Psoas muscle (tissue), 8 donors: Measurements from ENCODE around the gene C6orf89. TPM values are rescaled to one million over a fixed set of nuclear protein-coding genes. Genes with fewer than 3 reads are reported as not detected.

Experiments
- ATAC-seq, 4 donors: fragments of 200-7000 bp; cut with Tn5 transposase; one replicate each; pipeline ENCODE4 v1.9.1; 2020; ENCODE audit warnings: moderate library complexity in 3 of 4, mild to moderate bottlenecking in 2 of 4
- DNase-seq, 2 donors: peaks; one replicate each; pipeline ENCODE4 v3.0.0-alpha.2; 2020
- H3K27ac ChIP-seq: fragments of 200-600 bp; one replicate; pipeline ENCODE4 v1.8.0; 2022
- H3K27me3 ChIP-seq, 3 donors: fragments of 200-600 bp in 1 of 3; one replicate each; pipeline versions ENCODE4 v1.6.1 to v1.8.0; 2013 to 2022; ENCODE audit warnings: low read length in 2 of 3, mild to moderate bottlenecking in 2 of 3, moderate library complexity in 1 of 3; ENCODE audit not compliant: insufficient read depth in 3 of 3
- H3K36me3 ChIP-seq, 2 donors: fragments of 200-600 bp in 1 of 2; one replicate each; pipeline versions ENCODE4 v1.6.1 to v1.8.0; 2013 to 2022; ENCODE audit warnings: low read depth in 1 of 2, mild to moderate bottlenecking in 1 of 2, moderate library complexity in 1 of 2; ENCODE audit not compliant: insufficient read depth in 1 of 2
- H3K4me1 ChIP-seq: fragments of 200-600 bp; one replicate; pipeline ENCODE4 v1.8.0; 2022
- H3K4me3 ChIP-seq: fragments of 200-600 bp; one replicate; pipeline ENCODE4 v1.8.0; 2022; ENCODE audit warnings: mild to moderate bottlenecking
- H3K9me3 ChIP-seq: fragments of 200-600 bp; one replicate; pipeline ENCODE4 v1.8.0; 2022
- WGBS, 3 donors: extraction: QIAGEN DNeasy Blood & Tissue Kit; methylation state at CpG; one replicate each; pipeline versions ENCODE4 v1.1.6 to v1.1.7; 2013; 5-methylcytosine and 5-hydroxymethylcytosine counted together
- intact Hi-C, 2 donors: fragments of 100-400 bp; cut with DNase I; formaldehyde crosslinking; loops; one replicate each; pipeline versions ENCODE4 v1.11.0 to v1.14.2; 2022
- polyA plus RNA-seq, 3 donors: library from polyadenylated mRNA; stranded (reverse); fragments of 200-250 nt; gene quantifications; one replicate each; pipeline ENCODE4 v1.2.3, GENCODE V29; 2013
- total RNA-seq, 4 donors: library from RNA; stranded (reverse); fragmentation: NEBNext Ultra II Directional in 2 of 4; extraction: Animal tissue kit (Norgen Biotek cat#: 25700) in 2 of 4; gene quantifications; one replicate each; pipeline versions ENCODE4 v1.2.1 to v1.2.4, GENCODE V29; 2021 to 2023
- TF ChIP-seq, protein P1 (sequence below): fragments of 200-600 bp; IDR thresholded peaks from one replicate; pipeline ENCODE4 v1.8.0; 2022; ENCODE audit warnings: antibody characterized with exemption
- donor health status: healthy with polysubstance abuse.
- donor health status: DM: no; HTN: no; CAD: no; lungs with moderate emphysema.
- donor health status: Bipolar disorder and iron deficiency.
- donor health status: healthy.
- donor health status: DM: yes; HTN: yes; CAD: no.
- donor health status: DM: no; HTN: no; CAD: no.
- donor health status: DM: no; HTN: no; CAD: no.
- donor health status: DM: yes; HTN: yes; CAD: no.

The C6orf89 gene
- total and polyA plus RNA-seq, 7 donors = 23.2 to 56.3 (median 49.6) TPM

DNA sequence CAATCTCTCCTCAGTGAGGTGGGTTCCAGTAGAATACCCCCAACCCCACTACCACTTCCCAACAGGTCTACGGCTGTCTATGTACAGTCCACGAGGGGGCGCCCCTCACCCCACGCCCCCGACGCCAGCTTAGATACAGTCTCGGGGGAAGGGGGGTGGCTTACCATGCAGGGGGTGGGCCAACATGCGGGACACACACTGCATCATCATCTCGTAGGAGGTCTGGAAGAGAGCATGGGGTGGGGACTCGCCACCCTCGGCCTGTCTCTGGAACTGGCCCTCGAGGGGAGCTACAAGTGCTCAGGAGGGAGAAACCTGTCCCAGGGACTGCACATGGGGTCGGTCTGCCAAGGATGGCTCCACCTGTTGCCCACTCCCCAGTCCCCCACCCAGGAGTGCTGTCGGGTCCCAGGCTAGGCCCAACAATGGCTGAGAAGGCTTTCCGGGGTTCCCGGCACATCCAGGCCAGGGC is 91.8 kb downstream of the C6orf89 start:
- TF ChIP-seq, protein P1, sequence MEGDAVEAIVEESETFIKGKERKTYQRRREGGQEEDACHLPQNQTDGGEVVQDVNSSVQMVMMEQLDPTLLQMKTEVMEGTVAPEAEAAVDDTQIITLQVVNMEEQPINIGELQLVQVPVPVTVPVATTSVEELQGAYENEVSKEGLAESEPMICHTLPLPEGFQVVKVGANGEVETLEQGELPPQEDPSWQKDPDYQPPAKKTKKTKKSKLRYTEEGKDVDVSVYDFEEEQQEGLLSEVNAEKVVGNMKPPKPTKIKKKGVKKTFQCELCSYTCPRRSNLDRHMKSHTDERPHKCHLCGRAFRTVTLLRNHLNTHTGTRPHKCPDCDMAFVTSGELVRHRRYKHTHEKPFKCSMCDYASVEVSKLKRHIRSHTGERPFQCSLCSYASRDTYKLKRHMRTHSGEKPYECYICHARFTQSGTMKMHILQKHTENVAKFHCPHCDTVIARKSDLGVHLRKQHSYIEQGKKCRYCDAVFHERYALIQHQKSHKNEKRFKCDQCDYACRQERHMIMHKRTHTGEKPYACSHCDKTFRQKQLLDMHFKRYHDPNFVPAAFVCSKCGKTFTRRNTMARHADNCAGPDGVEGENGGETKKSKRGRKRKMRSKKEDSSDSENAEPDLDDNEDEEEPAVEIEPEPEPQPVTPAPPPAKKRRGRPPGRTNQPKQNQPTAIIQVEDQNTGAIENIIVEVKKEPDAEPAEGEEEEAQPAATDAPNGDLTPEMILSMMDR = peak; percentile 27
- Histone ChIP-seq H3K27ac (no peak overlapping the region), H3K27me3 (no peaks in the 10 kb centered on the region), H3K4me3 (no peak overlapping the region), H3K36me3 (peaks cover 12 to 61% of the 10 kb centered on the region in 2 donors), H3K9me3 (no peaks in the 10 kb centered on the region), H3K4me1 (peaks cover 29% of the 10 kb centered on the region)
- intact Hi-C loops = loop anchor here in 1 of 2 donors (5.0 kb wide), 2 partner anchors 50 to 90 kb away; partner anchors contain the start of gene C6orf89
- ATAC-seq (peak in 2 of 4 donors; percentile 32 to 50), DNase-seq (no peak)
- 68 to 84% (median 74%) methylated on average over 15 to 16 of the region's 16 CpGs for WGBS, 3 donors

Other genes starting within 250 kb of the C6orf89 start
- 100 to 1,000 TPM in 3 of 4 donors, 10 to 100 TPM in 1; 39.2 to 666 (median 157) TPM for gene CDKN1A, start 207.2 kb upstream of the C6orf89 start, total RNA-seq
- 100 to 1,000 TPM; 130 to 415 (median 273) TPM for gene CDKN1A, start 207.2 kb upstream of the C6orf89 start, polyA plus RNA-seq
- under 1 TPM in 1 of 4 donors, not detected in 3; 0.06 TPM for gene RAB44, start 188.1 kb upstream of the C6orf89 start, total RNA-seq
- under 1 TPM in 1 of 3 donors, not detected in 2; 0.01 TPM for gene RAB44, start 188.1 kb upstream of the C6orf89 start, polyA plus RNA-seq
- 1 to 10 TPM in 2 of 4 donors, under 1 TPM in 2; 0.27 to 1.1 (median 0.72) TPM for gene CPNE5, start 46.5 kb upstream of the C6orf89 start, total RNA-seq
- gene CPNE5, start 46.5 kb upstream of the C6orf89 start, polyA plus RNA-seq = 1 to 10 TPM in 1 of 3 donors, under 1 TPM in 2; 0.03 to 1.7 (median 0.10) TPM
- gene PPIL1, start 11.1 kb upstream of the C6orf89 start, total RNA-seq = 10 to 100 TPM; 20.9 to 38.8 (median 22.1) TPM
- gene PPIL1, start 11.1 kb upstream of the C6orf89 start, polyA plus RNA-seq = 10 to 100 TPM; 18.1 to 92.3 (median 40.4) TPM
- gene PI16, start 68.8 kb downstream of the C6orf89 start, total RNA-seq = 10 to 100 TPM in 1 of 4 donors, 1 to 10 TPM in 3; 3.1 to 49.1 (median 3.6) TPM
- gene PI16, start 68.8 kb downstream of the C6orf89 start, polyA plus RNA-seq = 1 to 10 TPM; 1.2 to 3.1 (median 1.6) TPM
- 10 to 100 TPM; 74.6 to 89.2 (median 85.4) TPM for gene MTCH1, start 100.2 kb downstream of the C6orf89 start, total RNA-seq
- 100 to 1,000 TPM; 110 to 230 (median 145) TPM for gene MTCH1, start 100.2 kb downstream of the C6orf89 start, polyA plus RNA-seq
- 1 to 10 TPM; 1.7 to 4.2 (median 3.1) TPM for gene FGD2, start 119.7 kb downstream of the C6orf89 start, total RNA-seq
- gene FGD2, start 119.7 kb downstream of the C6orf89 start, polyA plus RNA-seq = 1 to 10 TPM in 1 of 3 donors, under 1 TPM in 2; 0.75 to 1.5 (median 0.92) TPM